ENCODE data around the gene ITCH. TPM values are rescaled to one million over a fixed set of nuclear protein-coding genes. Genes with fewer than 3 reads are reported as not detected.
"Not testable (repeated sequence)": the region's sequence is repeated elsewhere in the genome, so short reads cannot be mapped to it uniquely, and the experiment has no call there.

Gene ITCH
- total RNA-seq, 1 experiment from 2014 or later: 78.8 TPM

DNA sequence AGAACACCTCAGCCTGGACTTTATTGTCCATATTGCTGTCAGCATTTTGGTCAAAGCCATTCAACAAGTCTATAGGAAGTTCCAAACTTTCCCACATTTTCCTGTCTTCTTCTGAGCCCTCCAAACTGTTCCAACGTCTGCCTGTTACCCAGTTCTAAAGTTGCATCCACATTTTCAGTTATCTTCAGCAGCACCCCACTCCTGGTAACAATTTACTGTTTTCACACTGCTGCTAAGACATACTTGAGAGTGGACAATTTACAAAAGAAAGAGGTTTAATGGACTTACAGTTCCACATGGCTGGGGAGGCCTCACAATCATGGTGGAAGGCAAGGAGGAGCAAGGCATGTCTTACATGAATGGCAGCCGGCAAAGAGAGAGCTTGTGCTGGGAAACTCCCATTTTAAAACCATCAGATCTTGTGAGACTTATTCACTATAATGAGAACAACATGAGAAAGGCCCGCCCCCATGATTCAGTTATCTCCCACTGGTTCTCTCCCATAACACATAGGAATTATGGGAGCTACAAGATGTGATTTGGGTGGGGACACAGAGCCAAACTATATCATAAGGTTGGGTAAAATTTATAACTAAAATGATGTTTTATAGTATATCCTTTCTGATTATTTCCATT lies 120.6 kb downstream of the ITCH start:
- H3K9me2 ChIP-seq (ENCODE audit: insufficient read depth); DNase-seq (ENCODE audit: low read depth, low spot score); H4K20me1 ChIP-seq (ENCODE audit: insufficient read depth); CTCF ChIA-PET; intact Hi-C loops (cut with micrococcal nuclease); H3K4me3 ChIP-seq (replicated peaks in 1 of 2; ENCODE audit: low read depth in 1 of 2, low read length in 2 of 2); BruUV-seq (replicated peaks); H3K9ac ChIP-seq (ENCODE audit: low read length); ATAC-seq; H2AFZ ChIP-seq (ENCODE audit: low read depth, low read length, poor library complexity, severe bottlenecking); H3K4me2 ChIP-seq (ENCODE audit: low read length); H3K27me3 ChIP-seq (ENCODE audit: insufficient read depth, low read length); H3K27ac ChIP-seq (ENCODE audit: low read depth, low read length); H3K4me1 ChIP-seq (ENCODE audit: control insufficient read depth in 1 of 2, insufficient read depth in 2 of 2, low read length in 2 of 2); RAD21 ChIA-PET (ENCODE audit: low non-redundant PET in 1 of 2, low total read pairs in 2 of 2, uncharacterized antibody in 2 of 2, unreplicated experiment in 2 of 2); H3K9me3 ChIP-seq (ENCODE audit: control insufficient read depth in 1 of 2, insufficient read depth in 1 of 2, low read depth in 1 of 2, low read length in 2 of 2): not testable (repeated sequence)
- Histone ChIP-seq H3K79me2 (ENCODE audit: insufficient read depth, low read length) (peaks cover 20% of the 10 kb centered on the region; the same call in 1 of the 2 replicates), H3K36me3 (ENCODE audit: control insufficient read depth in 1 of 2, insufficient read depth in 2 of 2, low read length in 2 of 2) (peaks cover 31 to 56% of the 10 kb centered on the region in 2 experiments)
- POLR2A ChIA-PET: interaction anchor here (1.1 kb wide), 1 partner anchor 182 kb away, joined by 3 read pairs; no protein-coding TSS in a partner anchor

DNA sequence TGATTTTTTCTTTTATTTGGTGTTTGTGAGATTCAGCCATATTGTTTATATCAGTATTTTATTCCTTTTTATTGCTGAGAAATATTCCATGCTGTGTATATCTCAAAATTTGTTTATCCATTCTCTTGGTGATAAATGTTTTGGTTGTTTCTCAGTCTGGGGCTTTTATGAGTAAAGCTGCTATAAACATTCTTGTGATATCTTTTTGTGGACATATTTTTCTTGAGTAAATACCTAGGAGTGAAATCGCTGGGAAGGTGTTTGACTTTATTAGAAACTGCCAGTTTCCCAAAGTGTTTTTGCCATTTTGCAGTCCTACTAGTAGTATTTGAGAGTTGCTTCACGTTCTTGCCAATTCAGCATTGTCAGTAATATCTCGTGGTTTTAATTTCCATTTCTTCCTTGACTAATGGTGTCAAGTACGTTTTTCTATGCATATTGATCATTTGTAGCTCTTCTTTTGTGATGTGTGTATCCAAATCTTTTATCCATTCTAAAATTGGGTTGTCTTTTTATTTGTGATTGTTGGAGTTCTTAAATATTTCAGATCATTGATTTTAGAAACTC lies 122.1 kb downstream of the ITCH start:
- no peaks in the 10 kb centered on the region for H3K27me3 ChIP-seq (ENCODE audit: insufficient read depth, low read length)
- intact Hi-C loops (cut with micrococcal nuclease): no loop called here
- H2AFZ ChIP-seq (ENCODE audit: low read depth, low read length, poor library complexity, severe bottlenecking): no peak overlapping the region
- no peak overlapping the region for H3K9ac ChIP-seq (ENCODE audit: low read length)
- H3K27ac ChIP-seq (ENCODE audit: low read depth, low read length): no peak overlapping the region
- peaks cover 0 to 4% of the 10 kb centered on the region in 2 experiments; a peak in 1 of 4 replicates for H3K9me3 ChIP-seq (ENCODE audit: control insufficient read depth in 1 of 2, insufficient read depth in 1 of 2, low read depth in 1 of 2, low read length in 2 of 2)
- no peaks in the 10 kb centered on the region for H3K4me1 ChIP-seq (ENCODE audit: control insufficient read depth in 1 of 2, insufficient read depth in 2 of 2, low read length in 2 of 2)
- H3K4me2 ChIP-seq (ENCODE audit: low read length): no peak overlapping the region
- H3K4me3 ChIP-seq (replicated peaks in 1 of 2; ENCODE audit: low read depth in 1 of 2, low read length in 2 of 2): no peak overlapping the region
- no peak for ATAC-seq
- H3K36me3 ChIP-seq (ENCODE audit: control insufficient read depth in 1 of 2, insufficient read depth in 2 of 2, low read length in 2 of 2): peaks cover 34 to 54% of the 10 kb centered on the region in 2 experiments
- CTCF ChIA-PET: interaction anchor here (1.5 to 2.1 kb wide), 2 partner anchors 172 to 230 kb away, joined by 3 to 7 read pairs; no protein-coding TSS in a partner anchor
- POLR2A ChIA-PET: interaction anchor here (1.1 kb wide), 1 partner anchor 183 kb away, joined by 3 read pairs; no protein-coding TSS in a partner anchor
- H4K20me1 ChIP-seq (ENCODE audit: insufficient read depth): no peaks in the 10 kb centered on the region
- RAD21 ChIA-PET (ENCODE audit: low non-redundant PET in 1 of 2, low total read pairs in 2 of 2, uncharacterized antibody in 2 of 2, unreplicated experiment in 2 of 2): interaction anchor here in 1 of 2 experiments (1.3 kb wide), 1 partner anchor 37 kb away, joined by 3 read pairs; no protein-coding TSS in a partner anchor
- H3K9me2 ChIP-seq (ENCODE audit: insufficient read depth): no peaks in the 10 kb centered on the region
- peaks cover 16% of the 10 kb centered on the region; the same call in 1 of the 2 replicates for H3K79me2 ChIP-seq (ENCODE audit: insufficient read depth, low read length)
- no TSS peak for BruUV-seq (replicated peaks)
- no peak for DNase-seq (ENCODE audit: low read depth, low spot score)
- no peak for TF ChIP-seq YY1 (IDR thresholded peaks at IDR 0.05; ENCODE audit: extremely low read depth, insufficient replicate concordance, low read depth, low read length)
- no peak for TF ChIP-seq EZH2 (IDR thresholded peaks at IDR 0.05)
- TF ChIP-seq EGR1 (IDR thresholded peaks at IDR 0.05; ENCODE audit: low read depth): no peak
- no peak for TF ChIP-seq SIN3A (IDR thresholded peaks at IDR 0.05; ENCODE audit: low read depth)
- no peak for TF ChIP-seq ZFX (IDR thresholded peaks at IDR 0.05)
- TF ChIP-seq, protein P1, sequence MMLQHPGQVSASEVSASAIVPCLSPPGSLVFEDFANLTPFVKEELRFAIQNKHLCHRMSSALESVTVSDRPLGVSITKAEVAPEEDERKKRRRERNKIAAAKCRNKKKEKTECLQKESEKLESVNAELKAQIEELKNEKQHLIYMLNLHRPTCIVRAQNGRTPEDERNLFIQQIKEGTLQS (IDR thresholded peaks at IDR 0.05): no peak
- TF ChIP-seq, protein P2, sequence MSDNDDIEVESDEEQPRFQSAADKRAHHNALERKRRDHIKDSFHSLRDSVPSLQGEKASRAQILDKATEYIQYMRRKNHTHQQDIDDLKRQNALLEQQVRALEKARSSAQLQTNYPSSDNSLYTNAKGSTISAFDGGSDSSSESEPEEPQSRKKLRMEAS (IDR thresholded peaks at IDR 0.05): no peak
- TF ChIP-seq, protein P3, sequence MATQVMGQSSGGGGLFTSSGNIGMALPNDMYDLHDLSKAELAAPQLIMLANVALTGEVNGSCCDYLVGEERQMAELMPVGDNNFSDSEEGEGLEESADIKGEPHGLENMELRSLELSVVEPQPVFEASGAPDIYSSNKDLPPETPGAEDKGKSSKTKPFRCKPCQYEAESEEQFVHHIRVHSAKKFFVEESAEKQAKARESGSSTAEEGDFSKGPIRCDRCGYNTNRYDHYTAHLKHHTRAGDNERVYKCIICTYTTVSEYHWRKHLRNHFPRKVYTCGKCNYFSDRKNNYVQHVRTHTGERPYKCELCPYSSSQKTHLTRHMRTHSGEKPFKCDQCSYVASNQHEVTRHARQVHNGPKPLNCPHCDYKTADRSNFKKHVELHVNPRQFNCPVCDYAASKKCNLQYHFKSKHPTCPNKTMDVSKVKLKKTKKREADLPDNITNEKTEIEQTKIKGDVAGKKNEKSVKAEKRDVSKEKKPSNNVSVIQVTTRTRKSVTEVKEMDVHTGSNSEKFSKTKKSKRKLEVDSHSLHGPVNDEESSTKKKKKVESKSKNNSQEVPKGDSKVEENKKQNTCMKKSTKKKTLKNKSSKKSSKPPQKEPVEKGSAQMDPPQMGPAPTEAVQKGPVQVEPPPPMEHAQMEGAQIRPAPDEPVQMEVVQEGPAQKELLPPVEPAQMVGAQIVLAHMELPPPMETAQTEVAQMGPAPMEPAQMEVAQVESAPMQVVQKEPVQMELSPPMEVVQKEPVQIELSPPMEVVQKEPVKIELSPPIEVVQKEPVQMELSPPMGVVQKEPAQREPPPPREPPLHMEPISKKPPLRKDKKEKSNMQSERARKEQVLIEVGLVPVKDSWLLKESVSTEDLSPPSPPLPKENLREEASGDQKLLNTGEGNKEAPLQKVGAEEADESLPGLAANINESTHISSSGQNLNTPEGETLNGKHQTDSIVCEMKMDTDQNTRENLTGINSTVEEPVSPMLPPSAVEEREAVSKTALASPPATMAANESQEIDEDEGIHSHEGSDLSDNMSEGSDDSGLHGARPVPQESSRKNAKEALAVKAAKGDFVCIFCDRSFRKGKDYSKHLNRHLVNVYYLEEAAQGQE (IDR thresholded peaks at IDR 0.05; ENCODE audit: low read depth): no peak
- no peak for TF ChIP-seq ZNF274 (IDR thresholded peaks at IDR 0.05; ENCODE audit: low read depth, low read length)
- no peak for TF ChIP-seq POLR2A (IDR thresholded peaks at IDR 0.05; ENCODE audit: borderline replicate concordance, extremely low read depth, insufficient read depth, insufficient read length)
- no peak for TF ChIP-seq EZH2phosphoT487 (IDR thresholded peaks at IDR 0.05; ENCODE audit: borderline replicate concordance)
- TF ChIP-seq CEBPB (IDR thresholded peaks at IDR 0.05; ENCODE audit: low read depth): no peak
- no peak for TF ChIP-seq SRF (IDR thresholded peaks at IDR 0.05; ENCODE audit: low read depth)
- TF ChIP-seq POLR2AphosphoS5 (IDR thresholded peaks at IDR 0.05; ENCODE audit: low read depth, low read length): no peak
